MV-4-11 (cell line): Measurements from ENCODE around the gene SMIM5.

Source experiments
- DNase-seq: peaks from one replicate; lab custom pipeline; 2025; lab: John Stamatoyannopoulos, UW

Gene SMIM5

GRCh38 chr17:75603123-75603522 lies 30.1 kb upstream of the SMIM5 start:
- DNase-seq = no peak

DNA sequence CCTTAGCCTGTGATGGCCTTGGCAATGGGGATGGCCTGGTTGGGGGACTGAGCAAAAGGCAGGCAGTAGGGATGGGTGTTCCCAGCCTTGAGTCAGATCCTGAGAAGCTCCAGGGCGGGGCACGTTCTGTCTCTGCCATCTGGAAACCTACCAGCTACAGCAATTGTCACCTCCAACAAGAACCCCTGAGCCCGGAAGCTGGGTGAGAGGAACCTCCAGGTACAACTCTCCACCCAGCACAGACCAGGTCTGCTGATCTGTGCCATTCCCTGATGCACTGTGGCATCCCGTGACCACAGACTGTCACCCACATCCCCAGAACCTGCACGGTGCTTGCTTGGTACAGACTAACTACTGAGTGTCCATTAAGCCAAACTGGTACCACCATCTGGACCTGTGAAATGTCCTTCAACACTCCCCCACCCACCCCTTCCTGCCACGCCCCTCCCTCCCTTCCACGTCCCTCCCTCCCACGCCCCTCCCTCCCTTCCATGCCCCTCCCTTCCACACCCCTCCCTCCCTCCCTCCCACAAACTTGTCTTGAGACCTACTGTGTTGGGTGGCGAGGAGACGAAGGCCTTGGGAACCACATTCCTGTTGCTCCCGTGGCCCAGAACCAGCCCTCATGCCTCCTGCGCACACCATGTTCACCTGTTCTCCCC lies 29.1 kb upstream of the SMIM5 start:
- DNase-seq = no peak

DNA sequence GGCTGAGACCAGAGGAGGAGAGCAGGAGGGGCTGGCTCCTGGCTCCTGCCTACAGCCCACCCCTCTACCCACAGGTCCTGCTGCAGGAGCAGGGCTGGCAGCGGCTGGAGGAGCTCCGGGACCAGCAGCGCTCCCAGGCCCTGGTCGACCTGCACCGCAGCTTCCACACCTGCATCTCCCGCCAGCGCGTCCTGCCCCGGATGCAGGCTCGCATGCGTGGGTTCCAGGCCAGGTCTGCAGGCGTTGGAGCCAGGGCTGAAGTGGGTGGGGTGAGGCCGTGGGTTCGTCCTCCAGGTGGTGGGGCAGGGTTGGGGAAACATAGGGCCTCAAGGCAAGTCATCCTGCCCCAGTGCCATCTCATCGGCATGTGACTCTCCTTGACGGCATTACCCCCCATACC lies 27.4 kb upstream of the SMIM5 start:
- DNase-seq = no peak

DNA sequence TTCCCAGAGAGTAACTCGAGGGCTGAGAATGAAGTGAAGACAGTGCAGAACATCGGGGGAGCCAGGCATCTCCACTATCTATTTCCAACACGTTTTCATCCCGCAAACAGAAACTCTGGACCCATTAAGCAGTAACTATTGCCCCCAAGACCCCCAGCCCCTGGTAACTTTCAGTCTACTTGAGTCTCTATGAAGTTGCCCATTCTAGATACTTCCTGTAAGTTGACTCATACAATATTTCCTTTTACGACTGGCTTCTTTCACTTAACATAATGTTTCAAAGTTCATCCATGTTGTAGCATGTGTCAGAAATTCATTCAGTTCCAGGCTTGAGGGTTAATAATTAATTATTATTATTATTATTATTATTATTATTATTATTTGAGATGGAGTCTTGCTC lies 26.1 kb upstream of the SMIM5 start:
- no peak for DNase-seq

DNA sequence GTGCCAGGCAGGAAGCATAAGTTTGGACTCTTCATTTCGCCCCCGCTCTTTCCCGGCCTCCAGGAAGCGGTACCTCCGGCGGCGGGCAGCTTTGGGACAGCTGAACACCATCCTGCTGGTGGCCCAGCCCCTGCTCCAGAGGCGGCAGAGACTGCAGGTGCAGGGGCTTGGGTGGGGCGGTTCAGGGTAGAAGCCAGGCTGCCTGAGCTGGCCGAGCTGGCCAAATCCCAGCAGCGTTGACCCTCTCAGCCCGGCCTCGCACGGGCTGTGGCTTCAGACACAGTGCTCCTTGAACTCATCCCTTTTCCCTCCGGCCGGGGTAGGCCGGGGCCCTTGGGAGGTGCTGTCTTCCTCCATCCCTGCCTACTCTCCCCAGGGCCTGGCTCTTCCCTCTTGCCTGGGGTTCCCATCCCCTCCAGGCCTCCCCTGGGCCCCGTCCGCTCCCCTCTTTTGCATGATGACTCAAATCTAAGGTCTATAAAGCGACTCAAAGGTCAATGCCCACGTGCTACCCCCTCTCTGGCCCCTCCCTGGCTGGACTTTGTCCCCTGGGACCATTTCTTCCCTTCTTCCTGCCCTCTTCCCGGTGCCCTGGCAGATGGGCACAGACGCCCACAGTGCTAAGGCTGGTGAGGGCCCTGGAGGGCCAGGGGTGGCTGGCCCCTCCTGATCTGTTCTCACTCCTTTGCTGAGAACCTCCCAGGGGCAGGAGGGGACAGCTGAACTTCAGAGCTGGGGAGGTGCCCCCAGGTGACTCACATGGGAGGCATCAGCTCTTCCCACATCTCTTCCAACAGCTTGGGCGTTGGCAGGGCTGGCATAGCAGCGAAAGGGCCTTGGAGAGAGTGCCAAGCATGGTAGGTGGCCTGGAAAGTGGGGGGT lies 22.9 kb upstream of the SMIM5 start:
- no peak for DNase-seq

GRCh38 chr17:75611851-75612429 lies 21.3 kb upstream of the SMIM5 start:
- DNase-seq = no peak

- DNase-seq = no peak
Observed at GRCh38 chr17:75612906-75613626, 20.2 kb upstream of the SMIM5 start.

DNA sequence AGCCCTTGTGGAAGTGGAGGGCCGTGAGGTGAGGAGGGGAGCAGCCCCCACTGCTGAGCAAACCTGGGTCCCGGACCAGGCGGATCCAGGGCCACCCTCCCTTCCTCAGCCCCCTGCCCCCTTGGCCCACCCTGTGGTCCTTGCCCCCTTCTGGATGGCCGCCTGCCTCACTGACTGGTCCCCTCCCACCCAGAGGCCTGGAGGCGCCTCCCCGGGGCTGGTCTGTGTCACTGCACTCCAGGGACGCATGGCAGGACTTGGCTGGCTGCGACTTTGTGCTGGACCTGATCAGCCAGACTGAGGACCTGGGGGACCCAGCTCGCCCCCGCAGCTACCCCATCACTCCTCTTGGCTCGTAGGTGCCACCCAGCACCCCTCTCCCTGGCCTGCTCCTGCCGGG lies 19.2 kb upstream of the SMIM5 start:
- no peak for DNase-seq

DNA sequence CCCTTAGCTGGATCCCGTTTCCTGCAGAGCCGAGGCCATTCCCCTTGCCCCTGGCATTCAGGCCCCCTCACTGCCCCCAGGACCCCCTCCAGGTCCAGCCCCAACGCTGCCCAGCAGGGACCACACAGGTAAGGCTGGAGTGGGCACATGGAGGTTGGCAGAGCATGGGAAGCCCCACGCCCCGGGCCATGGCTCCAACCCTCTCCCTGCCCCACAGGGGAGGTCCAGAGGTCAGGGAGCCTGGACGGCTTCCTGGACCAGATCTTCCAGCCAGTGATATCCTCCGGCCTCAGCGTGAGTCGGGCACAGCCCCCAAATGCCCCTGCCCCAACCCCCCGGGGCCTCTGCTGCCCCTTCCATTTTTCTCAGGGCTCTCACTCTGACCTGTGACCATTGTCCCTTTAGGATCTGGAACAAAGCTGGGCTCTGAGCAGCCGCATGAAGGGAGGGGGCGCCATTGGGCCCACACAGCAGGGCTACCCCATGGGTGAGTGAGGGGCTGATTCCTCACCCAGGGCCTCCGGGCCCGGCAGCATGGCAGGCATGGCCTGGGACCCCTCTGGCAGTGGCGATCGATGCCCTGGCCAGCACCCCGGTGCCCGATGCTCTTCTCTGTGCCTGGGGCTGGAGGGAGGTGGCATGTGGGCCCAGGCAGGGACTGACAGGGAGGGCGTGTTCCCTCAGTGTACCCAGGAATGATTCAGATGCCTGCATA lies 18.5 kb upstream of the SMIM5 start:
- no peak for DNase-seq

GRCh38 chr17:75615301-75615700 lies 17.9 kb upstream of the SMIM5 start:
- no peak for DNase-seq

- DNase-seq = no peak
Observed at GRCh38 chr17:75616521-75617122, 16.6 kb upstream of the SMIM5 start.

GRCh38 chr17:75617218-75617617 lies 16.0 kb upstream of the SMIM5 start:
- DNase-seq = no peak

GRCh38 chr17:75617675-75618074 lies 15.6 kb upstream of the SMIM5 start:
- no peak for DNase-seq

DNA sequence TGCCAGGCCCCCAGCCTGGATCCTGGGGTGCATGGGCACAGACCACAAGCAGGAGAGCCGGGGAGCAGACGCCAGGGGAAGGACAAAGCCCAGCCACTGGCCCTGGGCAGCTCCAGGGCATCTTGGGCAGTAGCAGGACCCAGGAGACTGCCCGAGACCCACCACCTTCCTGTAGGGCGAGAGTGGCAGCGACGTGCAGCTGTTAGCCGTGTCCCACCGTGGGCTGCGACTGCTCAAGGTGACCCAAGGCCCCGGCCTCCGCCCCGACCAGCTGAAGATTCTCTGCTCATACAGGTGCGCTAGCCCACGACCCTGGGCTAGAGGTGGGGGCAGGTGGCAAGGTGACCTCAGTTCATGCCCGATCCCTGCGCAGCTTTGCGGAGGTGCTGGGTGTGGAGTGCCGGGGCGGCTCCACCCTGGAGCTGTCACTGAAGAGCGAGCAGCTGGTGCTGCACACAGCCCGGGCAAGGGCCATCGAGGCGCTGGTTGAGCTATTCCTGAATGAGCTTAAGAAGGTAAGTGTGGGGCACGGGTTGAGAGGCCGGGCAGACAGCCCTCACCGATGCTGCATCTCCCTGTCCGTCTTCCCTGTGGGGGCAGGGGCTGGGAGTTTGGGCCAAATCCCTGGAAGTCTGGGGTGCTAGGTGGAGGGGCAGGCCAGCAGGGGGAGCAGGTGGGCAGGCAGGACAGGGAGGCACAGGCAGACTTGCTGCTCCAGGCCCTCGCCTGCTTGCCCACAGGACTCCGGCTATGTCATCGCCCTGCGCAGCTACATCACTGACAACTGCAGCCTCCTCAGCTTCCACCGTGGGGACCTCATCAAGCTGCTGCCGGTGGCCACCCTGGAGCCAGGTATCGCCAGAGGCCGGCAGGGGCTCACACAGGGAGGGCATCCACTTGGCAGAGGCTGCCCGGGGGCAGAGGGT lies 13.5 kb upstream of the SMIM5 start:
- no peak for DNase-seq

GRCh38 chr17:75621489-75621888 lies 11.7 kb upstream of the SMIM5 start:
- DNase-seq = no peak

DNA sequence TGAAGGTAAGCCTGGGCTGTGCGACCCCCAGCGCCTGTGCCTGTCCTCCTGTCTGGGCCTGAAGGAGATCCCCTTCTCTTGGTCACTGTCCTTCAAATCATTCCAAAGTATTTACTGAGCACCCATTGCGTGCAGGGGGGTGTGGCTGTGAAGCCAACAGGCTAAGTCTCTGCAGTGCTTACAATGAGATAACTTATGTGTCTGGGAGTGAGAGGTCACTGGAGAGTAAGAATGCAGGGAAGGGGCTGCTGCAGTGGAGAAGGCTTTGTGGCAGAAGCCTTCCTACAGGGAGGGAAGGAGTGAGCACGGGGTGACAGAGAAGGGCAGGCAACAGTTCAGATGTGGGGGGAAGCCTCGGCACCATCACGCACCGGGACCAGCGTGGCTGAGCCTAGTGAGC lies 11.2 kb upstream of the SMIM5 start:
- DNase-seq = no peak

DNA sequence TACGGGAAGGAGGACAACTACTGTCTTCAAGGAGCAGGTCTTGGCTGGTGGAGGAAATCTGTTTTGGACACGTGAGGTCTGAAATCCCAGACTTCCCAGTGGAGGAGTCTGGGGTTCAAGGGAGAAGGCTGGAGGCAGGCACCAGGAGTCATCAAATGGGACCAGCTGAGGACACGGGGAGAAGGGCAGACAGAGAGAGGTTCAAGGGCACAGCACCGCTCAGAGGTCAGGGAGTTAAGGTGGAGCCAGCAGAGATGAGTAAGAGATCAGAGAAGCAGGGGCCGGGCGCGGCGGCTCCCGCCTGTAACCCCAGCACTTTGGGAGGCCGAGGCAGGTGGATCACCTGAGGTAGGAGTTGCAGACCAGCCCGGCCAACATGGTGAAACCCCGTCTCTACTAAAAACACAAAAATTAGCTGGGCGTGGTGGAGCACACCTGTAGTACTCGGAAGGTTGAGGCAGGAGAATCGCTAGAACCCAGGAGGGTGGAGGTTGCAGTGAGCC lies 10.4 kb upstream of the SMIM5 start:
- no peak for DNase-seq

GRCh38 chr17:75623386-75623785 lies 9.8 kb upstream of the SMIM5 start:
- DNase-seq = no peak

GRCh38 chr17:75624021-75624420 lies 9.2 kb upstream of the SMIM5 start:
- DNase-seq = no peak

- DNase-seq = no peak
Observed at GRCh38 chr17:75624714-75625345, 8.4 kb upstream of the SMIM5 start.
